GM18861 (cell line): ENCODE results near the gene DOCK1.

Experiments used
- ATAC-seq: cut with Tn5 transposase; IDR thresholded peaks from one replicate; pipeline ENCODE4 v1.9.1; 2021; ENCODE audit not compliant: unreplicated experiment

The DOCK1 gene

DNA sequence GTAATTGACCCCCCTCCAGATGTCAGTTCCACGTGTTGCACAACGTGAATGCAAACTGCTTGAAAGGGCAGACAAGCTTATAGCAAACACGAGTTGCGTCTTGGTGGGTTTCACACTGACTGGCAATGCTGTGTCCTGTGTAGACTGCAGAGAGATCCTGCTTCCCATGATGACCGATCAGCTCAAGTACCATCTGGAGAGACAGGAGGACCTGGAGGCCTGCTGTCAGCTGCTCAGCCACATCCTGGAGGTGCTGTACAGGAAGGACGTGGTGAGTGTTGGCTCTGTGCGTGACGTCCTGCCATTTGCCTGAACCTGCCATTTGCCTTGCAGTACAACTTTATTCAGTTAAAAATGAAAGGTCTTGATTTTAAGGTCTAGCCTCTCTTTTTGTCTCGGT lies 220.1 kb downstream of the DOCK1 start:
- no peak for ATAC-seq

DNA sequence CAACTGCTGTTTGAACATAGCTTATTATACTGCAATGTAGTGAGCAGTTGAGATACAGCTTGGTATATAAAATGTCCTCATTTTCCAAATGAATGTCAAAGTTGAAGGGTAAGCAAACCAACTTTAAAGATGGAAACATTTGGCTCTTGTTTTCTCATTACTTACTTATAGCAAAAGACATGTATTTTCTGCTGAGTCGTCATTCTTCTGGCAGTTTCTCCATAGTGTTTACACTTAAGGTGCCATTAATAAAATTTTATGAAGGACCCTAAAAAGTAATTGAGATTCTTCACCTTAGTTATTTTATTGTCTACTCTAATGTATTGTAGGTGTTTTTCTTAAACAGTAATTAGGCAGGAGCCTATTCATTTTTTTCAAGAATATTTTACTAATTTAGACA lies 222.6 kb downstream of the DOCK1 start:
- no peak for ATAC-seq

DNA sequence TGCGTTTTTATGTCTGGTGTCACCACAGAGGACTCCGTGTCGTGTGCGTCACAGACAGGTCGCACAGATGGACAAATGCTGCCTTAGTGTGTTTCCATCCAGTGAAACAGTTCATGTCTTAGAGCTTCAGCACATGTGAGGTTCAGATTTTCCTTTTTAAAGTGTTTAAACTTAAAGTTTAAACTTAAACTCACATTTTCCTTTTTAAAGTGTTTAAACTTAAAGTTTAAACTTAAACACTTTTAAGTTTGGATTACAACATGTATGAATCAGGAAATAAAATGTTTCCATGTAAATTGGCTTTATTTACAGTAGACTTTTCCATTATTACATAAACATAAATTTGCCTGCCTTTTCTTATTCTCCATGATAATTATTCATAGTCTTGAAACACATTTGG lies 223.9 kb downstream of the DOCK1 start:
- ATAC-seq, result no peak

DNA sequence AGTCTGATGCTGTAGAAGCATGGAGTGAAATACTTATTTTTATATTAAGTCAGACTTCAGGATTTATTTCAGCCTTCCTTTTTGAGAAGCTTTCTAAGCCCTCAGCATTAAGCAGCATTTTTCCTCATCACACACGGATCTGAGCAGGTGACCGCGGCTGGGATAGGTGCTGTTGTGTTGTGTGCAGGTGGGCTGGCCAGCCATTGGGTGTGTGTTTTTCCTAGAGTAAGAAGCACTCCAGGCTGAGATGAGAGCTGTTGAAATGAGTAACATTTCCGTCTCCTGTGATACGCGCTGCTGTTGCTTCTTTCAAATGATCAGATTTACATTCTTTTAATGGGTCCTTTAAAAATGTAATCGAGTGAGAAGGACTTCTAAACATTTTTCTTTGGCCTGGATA lies 227.2 kb downstream of the DOCK1 start:
- no peak for ATAC-seq

DNA sequence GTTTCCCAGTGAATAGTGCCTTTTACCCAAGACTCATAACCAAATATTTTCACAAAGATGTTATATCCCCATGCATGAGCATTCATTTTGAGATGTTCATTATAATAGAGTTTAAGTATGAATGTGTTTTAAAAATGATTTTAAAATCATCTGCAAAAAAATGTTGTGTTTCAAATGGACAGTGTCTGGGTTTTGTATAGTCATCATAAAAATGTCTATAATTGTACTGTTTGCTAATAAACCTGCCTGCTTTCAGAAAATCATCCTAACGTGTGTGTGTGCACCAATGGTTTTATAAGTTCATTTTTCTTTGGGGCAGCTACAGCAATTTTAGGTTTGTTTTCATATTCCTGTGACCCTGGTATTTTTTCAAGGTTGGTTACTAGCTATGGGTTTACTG lies 228.0 kb downstream of the DOCK1 start:
- ATAC-seq, result no peak

DNA sequence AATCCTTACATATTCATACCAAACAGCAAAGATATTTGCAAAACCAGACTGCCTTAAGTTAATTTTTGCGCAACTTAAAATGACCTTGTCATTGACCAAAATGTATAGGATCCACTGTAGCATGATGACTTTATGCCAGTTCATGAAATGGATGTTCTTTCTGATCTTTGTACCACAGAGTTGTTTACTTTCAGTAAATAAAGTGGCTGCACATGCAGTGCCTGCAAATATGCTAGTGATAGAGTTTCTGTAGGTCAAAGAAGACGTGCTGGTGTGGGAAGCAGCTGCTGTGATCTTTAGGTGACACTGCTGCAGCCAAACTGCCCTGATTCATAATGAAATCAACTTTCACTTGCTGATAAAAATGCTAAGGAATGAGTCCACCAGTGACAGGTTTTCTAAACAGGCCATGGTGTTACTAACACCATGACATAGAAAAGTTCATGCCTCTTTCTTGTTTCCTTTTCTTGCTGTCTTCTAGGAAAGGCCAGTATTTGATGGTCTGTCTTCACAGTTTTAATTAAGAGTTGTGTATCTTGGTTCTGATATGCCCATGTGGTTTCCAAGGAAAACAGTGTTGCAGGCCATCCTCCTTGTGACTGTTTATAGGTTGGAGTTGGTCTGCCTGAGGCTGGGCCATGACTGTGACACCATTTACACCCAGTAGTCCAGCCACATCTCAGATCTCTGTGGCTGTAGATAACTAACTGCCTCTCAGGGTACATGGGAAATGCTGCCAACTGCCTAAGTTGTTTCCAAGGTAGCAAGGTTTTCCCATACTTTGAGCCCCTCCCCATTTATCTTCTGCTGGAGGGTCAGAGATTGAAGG lies 228.7 kb downstream of the DOCK1 start:
- ATAC-seq, result no peak

DNA sequence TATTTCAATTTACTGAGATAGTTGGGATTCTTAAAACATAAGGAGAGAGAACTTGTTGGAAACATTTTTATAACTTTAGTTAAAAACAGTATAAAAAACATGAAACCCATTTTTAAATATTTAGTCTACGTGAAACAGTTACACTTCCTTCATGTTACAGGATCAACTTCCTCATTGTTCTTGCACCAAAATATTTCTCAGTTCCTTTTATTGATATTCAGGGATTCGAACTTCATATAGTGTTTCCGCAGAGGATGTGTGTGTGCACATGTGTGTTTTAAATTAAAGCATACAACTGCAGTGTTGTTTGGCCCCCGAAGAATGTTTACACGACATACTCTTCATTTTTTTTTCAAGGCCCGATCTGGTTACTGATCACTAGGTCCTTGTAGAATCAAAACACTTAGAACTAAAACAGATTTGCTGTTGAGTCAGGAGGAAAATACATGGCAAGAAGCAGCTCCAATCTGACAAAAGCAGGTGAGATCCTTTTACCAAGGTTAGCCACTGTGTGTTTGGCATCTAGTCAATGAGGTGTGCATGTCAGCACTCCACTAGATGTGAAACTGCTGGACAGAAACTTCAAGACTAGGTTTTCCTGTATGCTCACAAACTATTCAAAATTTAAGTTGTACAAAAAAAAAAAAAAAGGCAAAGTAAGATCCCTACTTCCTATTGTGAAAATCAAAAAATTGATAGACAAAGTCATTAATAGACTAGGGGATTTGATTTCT lies 230.8 kb downstream of the DOCK1 start:
- ATAC-seq, result no peak

DNA sequence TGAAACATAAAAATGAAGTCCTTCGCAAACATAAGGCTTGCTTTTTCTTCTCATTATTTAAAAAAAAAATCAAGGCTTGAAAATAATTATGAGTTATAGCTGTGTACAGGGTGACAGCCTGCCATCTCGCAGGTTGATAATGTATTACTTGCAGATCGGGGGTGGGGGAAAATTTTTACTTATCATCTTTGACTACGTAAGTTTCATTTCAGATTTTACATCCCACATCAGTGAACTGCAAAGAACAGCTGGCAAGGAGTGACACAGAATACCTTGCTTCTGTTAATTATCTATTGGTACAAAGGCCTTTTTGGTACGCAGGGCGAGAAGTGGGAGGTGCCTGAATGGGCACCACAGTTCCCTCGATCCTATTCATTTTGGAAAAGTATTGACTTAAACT lies 232.2 kb downstream of the DOCK1 start:
- no peak for ATAC-seq

DNA sequence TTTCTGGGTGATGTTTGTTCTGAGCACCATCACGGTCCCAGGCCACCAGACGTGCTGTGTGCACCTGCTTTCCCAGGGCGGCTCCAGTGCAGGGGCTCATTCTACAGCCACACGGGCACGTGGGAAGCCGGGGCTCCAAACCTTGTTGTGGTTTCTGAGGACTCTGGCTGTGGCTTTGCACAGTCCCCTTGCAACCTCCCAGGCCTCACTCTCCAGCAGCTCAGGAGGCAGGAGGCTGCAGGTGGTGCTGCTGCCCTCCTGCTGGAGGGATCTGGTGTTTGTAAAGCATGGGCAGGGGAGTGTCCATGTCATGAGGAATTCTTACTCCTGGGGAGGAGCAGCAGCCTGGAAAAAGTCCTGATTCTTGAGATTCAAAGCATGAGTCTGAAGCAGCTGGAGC lies 236.9 kb downstream of the DOCK1 start:
- ATAC-seq, result no peak

DNA sequence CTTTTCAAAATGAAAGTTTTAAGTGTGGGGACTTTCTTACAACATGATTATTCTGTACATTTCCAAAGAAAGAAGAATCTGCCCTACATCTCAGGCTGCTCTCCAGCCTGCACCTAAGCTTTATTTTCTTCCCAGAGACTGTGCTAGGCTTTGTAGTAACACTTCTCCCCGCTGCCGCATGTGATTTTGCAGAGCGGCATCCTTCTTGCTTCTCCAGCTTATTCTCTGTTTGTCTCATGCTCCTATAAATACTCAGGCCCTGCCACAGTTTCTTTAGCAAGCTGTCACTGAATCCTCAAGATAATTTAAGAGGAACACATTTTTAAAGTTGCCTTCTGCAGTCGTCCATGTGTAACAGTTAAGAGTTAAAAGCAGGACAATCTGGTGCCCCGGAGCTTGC lies 237.6 kb downstream of the DOCK1 start:
- no peak for ATAC-seq

DNA sequence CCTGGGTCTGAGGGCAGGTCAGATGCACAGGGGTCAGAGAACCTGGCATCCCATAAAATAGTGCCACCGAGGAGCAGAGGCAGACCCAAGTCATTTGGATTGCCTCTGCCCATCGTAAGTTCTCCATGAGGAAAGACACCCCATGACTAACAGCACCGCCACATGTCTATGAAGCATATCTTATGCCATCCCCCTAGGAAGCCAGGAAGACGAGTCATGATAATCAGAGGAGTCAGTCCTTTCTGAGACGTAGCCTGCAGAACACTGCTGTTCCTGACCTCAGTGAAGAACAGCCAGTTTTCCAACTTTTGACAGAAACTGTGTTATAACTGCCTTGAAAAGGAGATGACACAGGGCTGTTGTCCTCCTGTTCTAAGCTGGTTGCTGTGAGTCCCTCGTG lies 239.9 kb downstream of the DOCK1 start:
- no peak for ATAC-seq

DNA sequence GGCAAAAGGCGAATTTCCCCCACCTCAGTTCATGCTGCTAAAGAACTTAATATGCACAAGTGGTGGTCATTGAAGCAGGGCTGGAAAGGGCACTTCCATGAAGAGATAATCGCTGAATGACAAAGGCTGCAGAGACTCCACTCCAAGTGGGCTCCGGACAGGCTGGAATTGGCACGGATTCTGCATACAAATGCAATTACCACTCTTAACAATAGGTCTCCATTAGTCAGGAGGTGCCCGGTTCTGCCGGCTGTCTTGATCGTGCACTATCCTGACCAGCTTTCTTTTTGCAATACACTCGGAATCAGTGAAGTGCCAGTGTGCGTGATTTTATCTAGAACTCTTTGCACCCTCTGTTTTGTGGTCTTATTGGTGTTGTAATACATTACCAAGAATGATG lies 241.4 kb downstream of the DOCK1 start:
- ATAC-seq, result no peak

DNA sequence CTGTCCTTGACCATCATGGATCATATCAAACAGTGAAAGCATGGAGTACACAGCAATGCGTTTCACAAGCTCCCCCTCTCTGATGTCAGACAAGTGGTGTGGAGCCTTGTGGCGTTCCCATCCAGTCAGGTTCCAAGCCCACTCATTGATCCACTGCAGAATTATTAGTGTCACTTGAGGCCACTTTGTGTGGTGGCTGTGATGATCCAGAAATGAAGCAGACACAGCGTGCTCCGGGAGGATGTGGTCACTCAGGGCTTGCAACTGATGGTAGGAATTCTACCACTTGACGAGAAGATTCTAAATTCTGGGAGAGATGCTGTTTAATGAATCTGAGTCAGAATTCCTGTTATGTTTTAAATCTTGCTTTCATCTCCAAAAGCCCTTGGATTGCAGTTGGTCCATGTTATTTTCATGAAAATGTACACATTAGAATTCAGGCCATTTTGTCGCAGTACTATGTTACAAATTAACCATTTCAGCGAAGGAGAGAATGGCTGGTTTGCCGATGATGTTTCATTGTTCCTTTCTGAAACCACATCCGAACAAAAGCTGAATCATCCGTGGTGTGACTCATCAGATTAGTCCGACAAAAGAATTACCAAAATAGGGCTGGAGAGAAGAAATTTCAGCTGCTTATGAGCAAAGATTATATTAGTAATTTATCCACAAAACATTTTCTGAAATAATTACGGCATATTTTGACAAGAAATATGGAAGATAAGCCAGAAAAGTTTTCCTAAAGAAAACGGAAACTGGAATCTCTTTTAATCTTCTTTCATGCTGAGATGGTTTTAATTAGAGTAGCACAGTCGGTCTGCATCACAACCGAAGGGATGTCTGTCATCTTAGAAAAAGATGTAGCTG lies 243.1 kb downstream of the DOCK1 start:
- ATAC-seq, result no peak

DNA sequence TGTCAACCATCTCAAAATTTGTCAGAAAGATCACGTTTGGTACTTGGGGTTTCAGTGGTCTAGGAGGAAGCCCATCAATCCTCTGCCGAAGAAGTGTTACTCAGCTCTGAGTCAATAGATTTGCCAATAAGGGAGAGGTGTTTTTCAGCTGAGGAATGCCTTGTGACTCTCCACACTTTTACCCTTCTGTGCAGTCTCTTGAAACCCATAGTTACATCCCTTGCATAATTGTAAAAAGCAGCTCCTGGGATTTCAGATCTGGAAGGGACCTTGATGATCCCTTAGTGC lies 243.6 kb downstream of the DOCK1 start:
- ATAC-seq, result no peak

DNA sequence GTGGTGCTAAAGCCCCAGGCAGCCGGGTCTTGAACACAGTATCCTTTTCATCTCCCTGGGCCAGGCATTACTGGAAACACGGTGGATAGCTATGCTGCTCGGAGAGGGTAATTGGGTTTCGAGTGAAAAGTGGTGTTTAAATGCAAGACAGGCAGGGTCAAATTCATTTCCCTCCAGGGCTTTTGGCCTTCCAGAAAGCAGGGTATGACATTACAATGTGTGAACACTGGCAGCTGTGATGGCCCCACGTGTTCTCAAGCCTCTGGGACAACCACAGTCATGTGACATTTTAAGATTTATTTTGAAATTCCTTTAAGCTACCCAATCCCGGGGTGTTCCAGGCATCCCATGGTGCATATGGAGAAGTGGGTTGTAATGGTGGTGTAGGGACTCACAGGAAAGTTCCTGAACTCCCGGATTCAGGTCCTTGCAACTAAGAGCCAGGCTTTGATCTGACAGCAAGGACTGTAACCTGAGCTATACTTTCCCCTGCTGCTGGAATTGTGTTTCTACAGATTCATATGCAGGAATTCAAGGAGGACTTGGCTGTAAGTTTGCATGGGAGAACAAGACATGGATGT lies 244.4 kb downstream of the DOCK1 start:
- ATAC-seq, result no peak

DNA sequence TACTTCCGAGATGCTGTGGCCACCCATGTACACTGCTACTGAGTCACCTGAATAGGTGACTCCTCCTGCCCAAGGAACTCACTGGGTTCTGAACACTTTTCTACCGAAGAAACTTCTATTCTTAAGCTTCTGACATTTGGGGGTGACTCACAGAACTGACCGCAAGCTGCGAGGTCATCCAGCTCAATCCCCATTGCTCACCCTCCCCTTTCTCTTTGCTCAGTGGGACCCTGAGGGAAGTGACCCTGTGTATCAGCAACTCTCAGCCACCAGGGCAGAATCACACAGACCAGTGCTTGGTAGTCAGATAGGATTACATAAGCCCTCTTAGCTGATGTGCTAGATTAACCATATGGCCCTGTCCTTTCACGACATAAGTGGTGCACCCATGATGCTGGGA lies 244.9 kb downstream of the DOCK1 start:
- no peak for ATAC-seq

DNA sequence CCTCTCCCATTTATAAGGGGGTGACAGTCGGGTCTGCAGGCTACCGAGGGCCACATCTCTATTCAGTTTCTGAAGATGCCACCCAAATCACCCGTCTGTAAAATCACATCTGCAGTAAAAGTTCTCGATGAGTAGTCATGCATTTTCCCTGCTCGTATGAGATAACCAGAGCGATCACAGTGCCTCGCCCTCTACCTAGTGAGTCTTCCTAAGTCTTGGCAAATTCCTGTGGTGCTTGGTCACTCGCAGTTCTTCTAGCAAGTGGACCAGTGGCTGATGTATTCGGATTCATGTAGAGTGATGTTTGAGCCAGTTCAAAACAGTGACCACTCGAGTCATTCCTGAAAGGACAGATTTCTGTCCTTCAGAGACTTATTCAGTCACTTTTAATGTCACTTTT lies 246.3 kb downstream of the DOCK1 start:
- ATAC-seq, result no peak

DNA sequence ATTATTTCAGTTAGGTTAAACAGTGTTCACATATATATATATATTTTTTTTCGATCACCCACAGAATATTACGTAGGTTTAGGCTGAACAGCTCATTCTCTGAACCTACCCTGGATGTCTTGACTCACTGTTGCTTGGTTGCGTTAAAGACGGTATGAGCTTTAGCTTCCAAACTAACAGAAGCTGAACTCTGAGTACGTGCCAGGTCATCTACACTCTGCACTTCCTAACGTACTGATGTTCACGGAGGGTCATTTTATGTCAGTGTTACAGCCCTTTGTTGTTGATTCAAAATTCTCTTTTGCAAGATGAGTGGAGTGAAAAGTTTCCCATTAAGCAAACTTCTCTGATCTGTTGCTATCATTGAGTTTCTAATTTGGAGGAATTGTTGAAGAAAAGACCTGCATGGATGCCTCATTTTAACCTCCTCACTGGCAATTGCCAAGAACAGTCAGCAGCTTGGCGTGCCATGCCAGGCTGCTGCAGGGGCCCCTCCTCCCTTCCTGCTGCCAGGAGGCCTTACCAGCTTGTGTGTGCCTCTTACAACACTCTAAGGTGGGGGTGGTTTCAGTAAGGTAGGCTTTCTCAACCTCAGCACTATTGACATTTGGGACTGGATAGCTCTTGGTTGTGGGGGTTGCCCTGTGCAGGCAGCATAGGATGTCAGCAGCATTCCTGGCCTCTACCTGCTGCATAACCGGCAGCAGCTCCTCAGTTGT lies 246.9 kb downstream of the DOCK1 start:
- ATAC-seq, result no peak

DNA sequence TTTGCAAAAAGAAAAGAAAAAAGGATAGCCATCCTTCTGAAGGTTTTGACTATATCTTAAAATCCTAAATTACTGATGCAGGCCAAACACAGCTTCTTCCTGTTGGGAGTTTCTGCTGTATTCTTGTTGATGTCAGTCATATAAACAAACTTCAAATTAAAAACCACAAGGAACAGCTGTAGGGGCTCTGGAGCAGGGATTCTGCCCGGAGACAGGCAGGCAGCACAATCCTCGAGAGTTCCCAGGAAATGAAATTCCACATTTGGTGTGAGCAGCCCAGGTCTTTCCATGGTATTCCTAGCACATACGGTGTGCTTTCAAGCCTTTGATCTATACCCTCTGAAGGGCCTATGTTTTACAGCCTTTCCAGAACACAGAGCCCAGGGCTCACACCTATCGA lies 248.0 kb downstream of the DOCK1 start:
- no peak for ATAC-seq

DNA sequence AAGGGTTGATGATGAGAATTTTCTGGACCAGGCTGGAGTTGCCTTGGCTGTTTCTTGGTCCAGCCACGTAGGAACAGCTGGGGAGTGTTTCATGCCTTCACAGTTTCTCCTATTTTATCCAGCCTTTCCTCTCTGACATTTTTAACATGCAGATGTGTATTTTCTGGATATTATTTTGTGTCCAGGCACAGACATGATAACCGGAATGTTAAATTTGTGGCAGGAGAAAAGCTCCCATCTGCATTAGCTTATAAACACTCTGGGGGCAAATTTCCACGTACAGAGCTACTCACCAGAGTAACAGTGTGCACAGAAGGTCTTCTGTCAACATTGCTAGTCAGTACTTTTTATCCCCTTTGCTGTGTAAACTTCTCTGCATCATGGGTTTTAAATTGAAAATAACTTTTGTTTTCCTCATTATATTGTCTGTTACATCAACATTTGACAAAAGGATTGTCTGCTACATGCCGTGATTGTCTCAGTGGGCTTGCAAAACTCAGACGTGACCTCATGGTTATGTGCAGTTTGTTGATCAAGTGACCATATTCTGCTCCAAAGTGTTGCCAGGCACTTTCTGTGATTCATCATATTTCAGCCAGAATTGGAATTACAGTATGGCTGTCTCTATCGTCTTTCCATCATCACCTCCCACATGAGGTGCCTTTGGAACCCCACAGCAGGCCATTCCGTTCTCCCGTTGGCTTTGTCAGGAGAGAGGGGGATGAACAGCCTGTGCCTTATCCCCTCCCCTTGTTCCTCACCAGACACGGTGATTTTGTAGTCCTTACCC lies 249.8 kb downstream of the DOCK1 start:
- no peak for ATAC-seq
